Kidney epithelial cell (primary cell): ENCODE data around the gene GPR132. TPM values are rescaled to one million over a fixed set of nuclear protein-coding genes. Genes with fewer than 3 reads are reported as not detected.
A peak's percentile ranks its signal among the peaks of the same experiment; 100 is the strongest.

Source experiments
- DNase-seq: peaks from one replicate; pipeline ENCODE4 v3.0.0-alpha.2; 2010; ENCODE audit warnings: low read depth
- H3K27me3 ChIP-seq: 2 replicates; pipeline ENCODE4 v1.6.0; 2011; ENCODE audit warnings: low read length; ENCODE audit not compliant: control insufficient read depth, insufficient read depth
- H3K36me3 ChIP-seq: 2 replicates; pipeline ENCODE4 v1.5.1; 2011; ENCODE audit warnings: low read length; ENCODE audit not compliant: control insufficient read depth, insufficient read depth
- H3K4me3 ChIP-seq: 2 replicates; pipeline ENCODE4 v1.5.1; 2011; ENCODE audit warnings: low read depth, mild to moderate bottlenecking, control low read depth, low read length
- total RNA-seq: library from RNA; depleted of rRNA; stranded (reverse); fragments of >200 nt; gene quantifications from 2 replicates; pipeline ENCODE4 v1.2.3, GENCODE V29; 2015
- TF ChIP-seq, protein P1 (sequence below): IDR thresholded peaks from 2 replicates; pipeline ENCODE4 v1.5.1; 2011; ENCODE audit warnings: mild to moderate bottlenecking, moderate library complexity, low read length, control low read depth, inconsistent platforms; ENCODE audit not compliant: insufficient read depth, poor library complexity, severe bottlenecking

The GPR132 gene
- total RNA-seq, 1 donor from 2014 or later, result 1.7 TPM

DNA sequence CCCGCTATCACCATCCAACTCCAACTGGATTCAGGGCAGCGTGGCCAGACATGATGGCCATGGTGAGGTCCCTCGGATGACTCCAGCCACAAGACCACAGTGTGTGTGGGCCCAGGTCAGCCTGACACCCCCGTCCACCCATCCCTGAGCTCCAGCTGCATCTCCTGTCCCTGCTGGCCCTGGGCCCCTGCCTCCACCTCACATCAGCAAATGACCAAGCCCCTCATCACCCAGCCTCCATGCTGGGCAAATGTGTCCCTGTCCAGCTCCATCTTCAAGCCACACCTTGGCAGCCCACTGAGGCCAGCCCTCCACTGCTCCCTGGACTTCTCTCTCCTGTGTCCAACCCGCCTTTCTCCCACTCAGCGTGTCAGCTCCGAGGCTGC lies 3.2 kb downstream of the GPR132 start:
- TF ChIP-seq, protein P1, sequence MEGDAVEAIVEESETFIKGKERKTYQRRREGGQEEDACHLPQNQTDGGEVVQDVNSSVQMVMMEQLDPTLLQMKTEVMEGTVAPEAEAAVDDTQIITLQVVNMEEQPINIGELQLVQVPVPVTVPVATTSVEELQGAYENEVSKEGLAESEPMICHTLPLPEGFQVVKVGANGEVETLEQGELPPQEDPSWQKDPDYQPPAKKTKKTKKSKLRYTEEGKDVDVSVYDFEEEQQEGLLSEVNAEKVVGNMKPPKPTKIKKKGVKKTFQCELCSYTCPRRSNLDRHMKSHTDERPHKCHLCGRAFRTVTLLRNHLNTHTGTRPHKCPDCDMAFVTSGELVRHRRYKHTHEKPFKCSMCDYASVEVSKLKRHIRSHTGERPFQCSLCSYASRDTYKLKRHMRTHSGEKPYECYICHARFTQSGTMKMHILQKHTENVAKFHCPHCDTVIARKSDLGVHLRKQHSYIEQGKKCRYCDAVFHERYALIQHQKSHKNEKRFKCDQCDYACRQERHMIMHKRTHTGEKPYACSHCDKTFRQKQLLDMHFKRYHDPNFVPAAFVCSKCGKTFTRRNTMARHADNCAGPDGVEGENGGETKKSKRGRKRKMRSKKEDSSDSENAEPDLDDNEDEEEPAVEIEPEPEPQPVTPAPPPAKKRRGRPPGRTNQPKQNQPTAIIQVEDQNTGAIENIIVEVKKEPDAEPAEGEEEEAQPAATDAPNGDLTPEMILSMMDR, result no peak
- Histone ChIP-seq H3K4me3 (no peak overlapping the region), H3K36me3 (no peaks in the 10 kb centered on the region), H3K27me3 (no peaks in the 10 kb centered on the region)
- no peak for DNase-seq

DNA sequence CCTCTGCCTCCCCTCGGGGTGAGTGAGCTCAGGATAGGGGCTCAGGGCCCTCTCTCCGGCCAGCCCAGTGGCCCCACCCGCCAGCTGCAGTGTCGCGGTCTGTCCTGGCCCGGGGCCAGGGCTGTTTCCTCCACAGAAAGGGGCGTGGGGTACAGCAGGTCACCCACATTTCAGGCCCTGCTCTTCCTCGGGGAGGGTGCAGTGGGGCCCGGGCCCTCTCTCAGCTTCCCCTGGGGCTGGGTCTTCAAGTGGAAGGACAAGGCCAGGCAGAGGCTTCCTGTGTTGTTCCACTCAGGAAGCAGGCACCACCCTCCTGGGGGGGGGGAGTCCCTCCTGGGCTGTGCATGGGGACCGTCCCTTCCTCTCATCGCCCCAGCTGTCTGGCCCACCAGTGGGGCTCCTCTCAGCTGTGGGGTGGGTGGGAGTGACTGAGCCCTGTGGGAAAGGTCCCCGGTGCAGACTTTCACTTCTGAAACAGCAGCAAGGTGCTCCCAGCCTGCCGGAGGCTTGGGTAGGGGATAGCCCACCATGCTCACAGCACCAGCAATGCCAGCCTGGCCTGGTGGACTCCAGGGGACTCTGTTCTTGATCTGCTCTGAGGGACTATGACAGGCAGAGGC lies 3.7 kb downstream of the GPR132 start:
- H3K27me3 ChIP-seq, result peaks cover under 1% of the 10 kb centered on the region
- DNase-seq, result no peak
- H3K36me3 ChIP-seq, result no peaks in the 10 kb centered on the region
- TF ChIP-seq, protein P1, result no peak
- no peak overlapping the region for H3K4me3 ChIP-seq

DNA sequence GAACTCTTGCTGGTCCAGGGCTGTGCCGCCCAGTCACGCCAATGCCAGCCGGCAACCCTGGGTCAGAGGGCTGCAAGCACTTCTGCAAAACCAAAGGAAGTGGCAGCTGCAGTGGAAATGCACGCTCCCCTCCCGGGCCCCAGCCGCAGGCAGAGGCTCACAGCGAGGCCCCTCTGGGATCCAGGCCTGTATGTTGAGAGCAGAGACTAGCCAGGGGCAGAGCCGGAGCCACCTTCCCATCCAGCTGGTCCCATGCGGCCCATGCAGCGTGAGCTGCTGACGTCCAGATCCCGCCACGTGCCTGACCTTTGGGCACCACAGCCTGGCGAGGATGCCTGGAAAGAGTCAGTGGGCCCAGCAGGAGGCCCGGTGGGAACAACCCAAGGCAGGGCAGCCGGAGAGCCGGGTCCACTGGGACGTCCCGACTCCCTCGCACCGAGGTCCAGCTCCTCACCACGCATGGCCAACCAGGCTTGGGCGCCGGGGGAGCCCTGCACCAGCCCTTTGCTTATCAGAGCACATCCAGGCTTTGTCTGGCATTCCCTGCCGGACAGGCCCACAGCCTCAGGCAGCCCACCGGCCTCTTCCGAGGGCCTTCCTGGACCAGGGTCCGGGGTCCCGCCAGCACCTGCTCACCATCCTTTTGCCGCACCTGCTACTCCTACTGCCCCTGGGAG lies 4.3 kb downstream of the GPR132 start:
- TF ChIP-seq, protein P1, result no peak
- Histone ChIP-seq H3K36me3 (no peaks in the 10 kb centered on the region), H3K27me3 (peaks cover 7% of the 10 kb centered on the region), H3K4me3 (no peak overlapping the region)
- no peak for DNase-seq

DNA sequence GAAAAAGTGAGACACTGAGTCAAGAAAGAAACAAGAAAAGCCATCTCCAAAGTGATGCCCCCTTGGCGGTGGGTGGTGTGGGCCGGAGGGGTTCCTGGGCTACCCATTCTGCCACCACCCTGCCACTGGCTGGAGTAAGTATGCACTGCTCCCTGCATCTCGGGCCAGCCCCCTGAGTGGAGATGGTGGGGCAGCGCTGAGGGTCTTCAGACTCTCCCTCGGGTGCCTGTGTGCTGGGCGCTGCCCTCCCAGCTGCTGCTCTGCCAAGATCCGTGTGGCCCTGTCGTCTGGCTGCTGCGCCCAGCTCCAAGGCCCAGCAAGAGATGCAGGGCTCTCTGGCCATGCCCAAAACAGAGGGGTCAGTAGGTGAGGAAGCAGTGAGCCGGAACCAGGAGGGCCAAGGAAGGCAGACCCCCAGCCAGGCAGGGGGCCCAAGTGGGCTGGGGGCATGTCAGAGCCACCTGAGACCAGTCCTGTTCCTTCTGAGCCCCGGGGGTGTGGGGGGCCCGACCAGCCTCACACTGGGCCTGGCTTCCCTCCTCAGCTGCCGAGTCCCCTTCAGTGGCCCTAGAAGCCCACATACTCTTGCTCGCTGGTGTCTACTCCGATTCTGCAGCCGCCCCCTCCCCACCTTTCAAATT lies 5.2 kb downstream of the GPR132 start:
- peaks cover 7% of the 10 kb centered on the region for H3K27me3 ChIP-seq
- no peak overlapping the region for H3K4me3 ChIP-seq
- no peak for DNase-seq
- TF ChIP-seq, protein P1, result no peak
- no peaks in the 10 kb centered on the region for H3K36me3 ChIP-seq

DNA sequence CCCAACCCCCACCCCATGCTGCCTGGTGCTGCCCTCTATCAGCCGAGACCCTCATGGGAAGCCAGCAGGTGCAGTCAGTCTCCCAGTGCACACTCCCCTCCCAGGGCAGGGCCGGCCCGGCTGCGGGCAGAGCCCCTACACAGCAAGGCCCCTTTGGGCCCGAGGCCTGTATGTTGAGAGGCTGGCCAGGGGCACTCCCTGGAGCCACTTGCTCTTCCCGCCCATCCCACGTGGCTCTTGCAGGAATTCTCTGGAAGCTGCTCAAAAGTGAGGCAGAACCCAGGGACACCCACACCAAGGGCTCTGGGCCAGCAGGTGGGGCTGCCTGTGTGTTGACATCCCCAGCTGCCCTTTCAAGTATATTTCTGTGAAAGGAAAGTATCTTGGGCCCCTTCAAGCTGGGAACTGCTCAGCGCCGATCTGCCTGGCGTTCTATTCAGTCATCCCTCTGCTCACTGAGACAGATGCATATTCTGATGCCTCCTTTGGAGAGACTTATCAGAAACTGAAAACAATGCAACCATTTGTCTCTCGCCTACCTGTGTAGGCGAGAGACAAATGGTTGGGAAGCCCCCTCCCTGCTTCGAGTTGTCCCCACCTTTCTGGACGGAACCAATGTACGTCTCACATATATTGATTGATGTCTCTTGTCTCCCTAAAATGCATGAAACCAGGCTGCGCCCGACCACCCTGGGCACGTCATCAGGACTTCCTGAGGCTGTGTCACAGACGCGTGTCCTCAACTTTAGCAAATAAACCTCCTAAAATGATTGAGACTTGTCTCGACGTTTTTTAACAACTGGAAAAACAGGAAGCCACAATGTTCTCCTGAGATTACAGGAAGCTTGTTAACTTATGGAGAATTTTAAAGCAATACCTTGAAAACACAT lies 6.0 kb downstream of the GPR132 start:
- Histone ChIP-seq H3K4me3 (no peak overlapping the region), H3K36me3 (no peaks in the 10 kb centered on the region), H3K27me3 (peaks cover 7% of the 10 kb centered on the region)
- DNase-seq, result no peak
- TF ChIP-seq, protein P1, result peak; percentile 4
